NCI-H2196 treated with DMSO at 0.1 percent for 48 hours (cell line): ENCODE results near the gene RASA1.

Source experiments
- DNase-seq: peaks from one replicate; lab custom pipeline; 2025; ENCODE audit not compliant: unreplicated experiment; lab: John Stamatoyannopoulos, UW

The RASA1 gene

GRCh38 chr5:87438231-87438630 lies 170.5 kb downstream of the RASA1 start:
- no peak for DNase-seq
